AG04449 (cell line): ENCODE data around the gene SKAP1.

Source experiments
- CTCF ChIA-PET: fragments of 350-600 bp; formaldehyde crosslinking; extraction: SDS; loops from one replicate; lab custom pipeline; 2021; ENCODE audit warnings: antibody characterized with exemption; lab: Yijun Ruan, JAX
- POLR2A ChIA-PET: fragments of 400-600, 350-600 bp; formaldehyde crosslinking; extraction: SDS; loops from one replicate; lab custom pipeline; 2020; ENCODE audit warnings: antibody characterized with exemption, inconsistent platforms; lab: Yijun Ruan, JAX
- DNase-seq: peaks from one replicate; pipeline ENCODE4 v3.0.0-alpha.2; 2010; ENCODE audit warnings: low read depth, low spot score
- H3K4me3 ChIP-seq: 2 replicates; pipeline ENCODE4 v1.5.1; 2011; ENCODE audit warnings: low read depth, mild to moderate bottlenecking, control low read depth, low read length
- CTCF ChIP-seq: IDR thresholded peaks from one replicate; pipeline ENCODE4 v1.5.1; 2011; ENCODE audit warnings: mild to moderate bottlenecking, moderate library complexity, low read length, control low read depth, inconsistent platforms; ENCODE audit not compliant: insufficient read depth; ENCODE audit errors: missing control alignments

SKAP1 gene

GRCh38 chr17:48278760-48279491, 151.1 kb downstream of the SKAP1 start:
- ChIA-PET CTCF (interaction anchor here (1.1 to 14.1 kb wide), 6 partner anchors 9 to 55 kb away, joined by 3 to 99 read pairs (median 6); no protein-coding TSS in a partner anchor), POLR2A (no interaction called here)
- no peak overlapping the region for H3K4me3 ChIP-seq
- TF ChIP-seq CTCF: no peak
- no peak for DNase-seq

DNA sequence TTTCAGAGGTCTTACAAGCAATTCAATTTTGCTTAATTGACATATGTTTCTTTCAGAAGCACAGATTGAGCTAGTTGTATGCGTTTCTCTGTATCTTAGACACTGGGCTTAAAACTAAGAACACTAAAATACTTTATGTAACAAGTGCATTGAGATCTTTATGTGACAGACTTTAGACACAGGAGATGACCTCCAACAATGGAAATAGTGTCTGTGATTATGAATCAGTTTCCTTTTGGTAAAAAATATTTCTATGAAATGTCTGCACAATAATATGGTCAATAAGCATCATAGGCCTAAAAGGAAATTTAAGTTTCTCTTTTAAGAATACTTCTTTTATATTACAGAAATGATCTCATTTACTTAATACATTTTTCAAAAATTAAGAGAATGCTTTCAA, 153.2 kb downstream of the SKAP1 start:
- ChIA-PET POLR2A (no interaction called here), CTCF (interaction anchor here (14.1 kb wide), 1 partner anchor 13 kb away, joined by 99 read pairs; no protein-coding TSS in a partner anchor)
- no peak overlapping the region for H3K4me3 ChIP-seq
- DNase-seq: no peak
- no peak for TF ChIP-seq CTCF

DNA sequence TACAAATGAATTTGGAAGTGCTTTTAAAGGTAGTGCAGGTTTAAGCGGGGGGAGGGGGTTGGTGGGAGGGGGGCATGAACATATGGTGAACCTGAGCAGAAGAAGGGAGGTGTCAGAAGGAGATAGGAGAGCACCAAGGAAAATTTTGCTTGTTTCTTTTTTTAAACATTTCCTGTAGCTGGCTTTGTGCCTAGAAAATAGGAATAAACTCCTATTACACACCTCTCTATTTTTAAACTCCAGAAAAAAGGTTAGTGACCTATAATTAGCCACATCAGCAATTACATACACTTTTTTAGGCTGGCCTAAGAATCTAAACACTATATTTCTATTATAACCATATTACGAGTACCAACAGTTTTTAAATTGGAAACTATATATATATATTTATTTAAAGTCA, 159.1 kb downstream of the SKAP1 start:
- no peak overlapping the region for H3K4me3 ChIP-seq
- no peak for DNase-seq
- no peak for TF ChIP-seq CTCF
- ChIA-PET POLR2A (no interaction called here), CTCF (interaction anchor here (3.3 to 14.1 kb wide), 2 partner anchors 7 to 11 kb away, joined by 14 to 99 read pairs; no protein-coding TSS in a partner anchor)

GRCh38 chr17:48269209-48269608, 160.8 kb downstream of the SKAP1 start:
- TF ChIP-seq CTCF: no peak
- no peak overlapping the region for H3K4me3 ChIP-seq
- CTCF ChIA-PET: interaction anchor here (0.9 to 2.3 kb wide), 3 partner anchors 10 to 349 kb away, joined by 4 to 11 read pairs (median 7); no protein-coding TSS in a partner anchor
- POLR2A ChIA-PET: no interaction called here
- no peak for DNase-seq

DNA sequence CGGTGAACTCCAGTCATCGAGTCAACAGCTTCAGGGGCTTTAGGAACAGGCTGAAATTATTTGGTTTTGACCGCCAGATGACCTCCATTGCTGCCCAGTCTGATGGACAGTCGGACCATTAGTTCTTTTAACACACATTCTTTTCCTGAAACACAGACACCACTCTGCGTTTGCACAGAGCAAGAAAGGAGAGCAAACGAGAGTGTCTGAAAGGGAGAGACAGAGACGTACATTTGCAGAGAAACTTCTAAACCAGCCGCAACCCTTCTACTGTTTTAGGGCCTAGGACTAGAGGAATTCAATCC, 166.3 kb downstream of the SKAP1 start:
- CTCF ChIA-PET: interaction anchor here (1.3 to 7.0 kb wide), 16 partner anchors 13 to 615 kb away, joined by 3 to 99 read pairs (median 8); partner anchors contain the start of genes HOXB5 and HOXB8
- H3K4me3 ChIP-seq: no peak overlapping the region
- no peak for DNase-seq
- POLR2A ChIA-PET: no interaction called here
- TF ChIP-seq CTCF: no peak

- ChIA-PET CTCF (interaction anchor here (0.7 to 7.0 kb wide), 25 partner anchors 9 to 616 kb away, joined by 3 to 99 read pairs (median 6); partner anchors contain the start of genes HOXB5 and HOXB8), POLR2A (interaction anchor here (0.6 kb wide), 1 partner anchor 572 kb away, joined by 3 read pairs; no protein-coding TSS in a partner anchor)
- DNase-seq: no peak
These were observed 166.9 kb downstream of the SKAP1 start for GRCh38 chr17:48262982-48263730.

More at GRCh38 chr17:48262982-48263730, 166.9 kb downstream of the SKAP1 start:
- no peak overlapping the region for H3K4me3 ChIP-seq
- TF ChIP-seq CTCF: no peak
